GM21360 (cell line): Measurements from ENCODE around the gene KHSRP.
A peak's percentile ranks its signal among the peaks of the same experiment; 100 is the strongest.

Source experiments
- ATAC-seq: cut with Tn5 transposase; IDR thresholded peaks from one replicate; pipeline ENCODE4 v1.9.1; 2021; ENCODE audit warnings: mild to moderate bottlenecking, moderate library complexity; ENCODE audit not compliant: unreplicated experiment

KHSRP gene

GRCh38 chr19:6393074-6393982 is 31.3 kb downstream of the KHSRP start, which contains the start of gene GTF2F1:
Gene GTF2F1, minus strand, starts transcription at chr19:6393164. Its CDS starts 169 bp downstream, at chr19:6392995.
- ATAC-seq: peak; percentile 68

GRCh38 chr19:6392221-6393073 is 32.2 kb downstream of the KHSRP start:
- ATAC-seq: no peak

DNA sequence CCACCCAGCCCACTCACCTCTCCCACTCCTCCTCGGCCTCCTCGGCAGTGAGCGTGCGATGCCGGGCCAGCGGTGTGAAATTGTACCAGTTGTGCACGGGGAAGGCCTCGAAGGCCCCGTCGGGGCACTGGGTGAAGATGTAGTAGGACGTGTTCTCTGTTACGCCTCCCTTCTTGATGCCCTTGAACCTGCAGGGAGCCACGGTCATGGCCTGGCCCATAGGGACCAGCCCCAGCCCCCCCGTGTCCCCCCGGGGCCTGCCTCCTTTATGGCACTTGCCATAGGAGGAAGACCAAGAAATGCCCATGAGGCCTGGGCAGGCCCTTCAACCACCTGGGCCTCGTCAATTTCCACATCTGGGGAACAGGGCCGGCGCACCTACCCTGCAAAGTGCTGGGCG is 37.2 kb downstream of the KHSRP start:
- no peak for ATAC-seq

- no peak for ATAC-seq
Observed at GRCh38 chr19:6384381-6384780, 40.2 kb downstream of the KHSRP start.

GRCh38 chr19:6383188-6383587 is 41.4 kb downstream of the KHSRP start:
- no peak for ATAC-seq

DNA sequence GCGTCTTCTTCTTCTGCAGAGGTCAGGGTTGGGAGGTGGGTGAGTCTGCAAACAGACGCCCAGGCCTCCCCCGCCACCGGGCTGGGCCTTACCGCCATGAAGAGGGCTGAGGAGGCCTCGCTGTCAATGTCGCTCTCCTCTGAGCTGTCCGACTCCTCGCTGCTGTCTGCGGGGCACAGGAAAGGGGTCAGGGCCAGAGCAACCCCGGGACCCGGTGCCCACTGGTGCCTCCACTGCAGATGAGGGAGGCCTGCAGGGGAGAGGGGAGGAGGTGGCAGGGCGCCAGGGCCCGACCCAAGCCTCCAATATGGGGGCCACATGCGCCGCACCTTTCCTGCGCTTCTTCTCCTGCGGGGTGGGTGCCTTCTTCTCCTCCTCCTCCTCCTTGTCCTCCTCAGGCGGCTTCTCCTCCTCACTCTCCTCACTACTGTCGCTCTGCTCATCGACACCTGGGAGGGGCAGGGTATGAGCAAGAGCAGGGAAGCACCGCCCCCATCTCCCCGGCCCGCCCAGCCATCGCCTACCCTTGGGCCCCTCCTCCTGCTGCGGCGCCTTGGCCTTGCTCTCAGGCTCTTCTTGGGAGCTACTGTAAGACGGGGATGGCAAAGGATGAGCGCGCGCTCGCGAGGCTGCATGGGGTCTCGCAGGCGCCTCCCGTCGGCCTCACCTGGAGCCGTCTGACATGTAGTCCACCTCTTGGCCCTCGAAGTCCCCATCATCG is 43.4 kb downstream of the KHSRP start:
- ATAC-seq: no peak

- ATAC-seq: no peak
Observed at GRCh38 chr19:6379744-6380143, 44.9 kb downstream of the KHSRP start.

- ATAC-seq: no peak
Observed at GRCh38 chr19:6378486-6378885, 46.1 kb downstream of the KHSRP start.

- ATAC-seq: no peak
Observed at GRCh38 chr19:6378041-6378440, 46.6 kb downstream of the KHSRP start.

- ATAC-seq: no peak
Observed at GRCh38 chr19:6376512-6377190, 48.0 kb downstream of the KHSRP start.

DNA sequence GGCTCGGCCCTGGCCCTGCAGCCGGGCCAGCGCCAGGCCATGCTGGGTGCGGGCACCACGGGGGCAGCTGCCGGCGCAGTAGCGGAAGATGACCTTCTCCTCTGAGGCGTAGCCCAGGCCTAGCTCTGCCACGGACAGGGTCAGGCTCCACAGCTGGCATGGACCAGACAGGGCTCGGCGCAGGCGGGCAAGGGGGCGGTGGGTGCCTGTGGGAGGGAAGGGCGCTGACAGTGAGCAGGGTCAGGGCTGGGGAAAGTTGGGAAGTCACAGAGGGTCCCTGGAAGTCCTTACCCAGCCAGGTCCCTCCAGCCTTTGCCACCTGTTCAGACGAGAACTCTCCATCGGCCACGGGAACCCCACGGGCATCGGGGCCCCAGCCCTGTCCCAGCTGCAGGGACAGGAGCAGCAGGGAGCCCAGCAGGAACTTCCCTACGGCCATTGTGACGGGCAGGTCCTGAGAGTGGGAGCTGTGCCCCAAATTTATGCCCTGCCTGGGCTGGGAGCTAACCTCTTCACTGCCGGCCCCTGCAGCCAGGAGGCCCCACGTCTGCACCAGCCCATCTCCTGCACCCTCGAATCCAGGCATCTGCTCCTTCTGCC is 49.1 kb downstream of the KHSRP start, which contains the start of gene PSPN:
Gene PSPN (minus strand): TSS at position 523 of the 600 bp plus-strand sequence. CDS start 84 bp downstream, at position 439.
- no peak for ATAC-seq

DNA sequence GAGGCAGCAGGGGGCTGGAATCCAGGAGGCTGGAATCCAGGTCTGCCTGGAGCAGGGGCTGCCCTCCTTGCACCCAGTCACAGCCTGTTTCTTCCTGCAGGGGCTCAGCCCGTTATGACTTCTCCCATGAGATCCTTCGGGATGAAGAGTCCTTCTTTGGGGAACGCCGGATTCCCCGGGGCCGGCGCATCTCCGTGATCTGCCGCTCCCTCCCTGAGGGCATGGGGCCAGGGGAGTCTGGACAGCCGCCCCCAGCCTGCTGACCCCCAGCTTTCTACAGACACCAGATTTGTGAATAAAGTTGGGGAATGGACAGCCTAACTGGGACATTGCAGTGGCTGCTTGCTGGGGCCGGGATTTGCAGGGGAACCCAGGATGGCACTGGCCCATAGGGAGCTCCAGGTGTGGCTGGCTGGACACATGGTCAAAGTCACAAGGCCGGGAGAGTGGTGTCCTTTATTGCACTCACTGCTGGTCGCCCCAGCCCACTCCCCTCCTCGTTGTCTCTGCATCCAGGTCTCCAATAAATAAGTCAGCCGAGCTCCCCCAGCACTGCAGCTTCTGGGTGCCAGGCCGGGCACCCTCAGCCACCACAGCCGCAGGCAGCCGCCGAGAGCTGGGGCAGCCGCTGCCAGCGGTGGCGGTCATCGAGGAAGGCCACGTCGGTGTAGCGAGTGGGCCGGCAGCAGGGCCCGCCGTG is 49.8 kb downstream of the KHSRP start:
- no peak for ATAC-seq

GRCh38 chr19:6374161-6374709 is 50.4 kb downstream of the KHSRP start:
- ATAC-seq: no peak

DNA sequence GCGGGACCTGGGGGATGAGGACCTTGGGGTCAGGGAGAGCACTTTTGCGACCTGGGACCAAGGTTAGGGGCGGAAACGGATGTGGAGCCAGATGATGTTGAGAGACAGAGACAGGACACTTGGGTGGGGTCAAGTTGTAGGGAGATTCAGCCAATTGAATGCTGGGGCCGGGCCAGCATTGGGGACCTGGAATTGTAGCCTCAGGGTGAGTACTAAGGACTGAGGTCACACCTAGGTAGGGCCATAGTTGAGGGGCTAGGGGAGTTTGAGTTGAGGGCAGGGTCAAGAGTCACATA is 50.9 kb downstream of the KHSRP start:
- ATAC-seq: no peak

DNA sequence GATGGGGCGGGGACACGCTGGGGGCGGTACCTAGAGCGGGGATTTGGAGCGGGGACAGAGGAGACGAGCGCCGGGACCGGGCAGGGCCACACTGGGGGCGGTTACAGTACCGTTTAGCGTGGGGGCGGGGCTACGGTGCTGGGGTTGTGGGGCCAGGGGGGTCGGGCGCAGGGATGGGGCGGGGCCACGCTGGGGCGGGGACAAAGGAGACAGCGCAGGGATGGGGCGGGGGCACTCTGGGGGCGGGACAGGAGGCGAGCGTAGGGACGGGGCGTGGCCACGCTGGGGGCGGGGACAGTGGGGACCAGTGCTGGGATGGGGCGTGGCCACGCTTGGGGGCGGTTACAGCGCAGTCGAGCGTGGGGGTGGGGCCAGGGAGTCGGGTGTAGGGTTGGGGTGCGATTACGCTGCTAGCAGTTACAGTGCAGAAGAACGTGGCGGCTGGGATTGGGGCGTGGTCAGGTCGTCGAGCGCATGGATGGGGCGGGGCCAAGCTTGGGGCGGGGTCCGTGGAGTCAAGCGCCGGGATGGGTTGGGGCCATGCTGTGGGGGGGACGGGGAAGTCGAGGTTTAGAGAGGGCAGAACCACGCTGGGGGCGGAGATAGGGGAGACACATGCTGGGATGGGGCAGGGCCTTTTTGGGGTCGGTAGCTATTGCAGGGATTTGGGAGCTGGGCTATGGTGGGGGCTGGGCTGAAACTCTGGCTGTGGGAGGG is 51.4 kb downstream of the KHSRP start:
- ATAC-seq: peak; percentile 47

DNA sequence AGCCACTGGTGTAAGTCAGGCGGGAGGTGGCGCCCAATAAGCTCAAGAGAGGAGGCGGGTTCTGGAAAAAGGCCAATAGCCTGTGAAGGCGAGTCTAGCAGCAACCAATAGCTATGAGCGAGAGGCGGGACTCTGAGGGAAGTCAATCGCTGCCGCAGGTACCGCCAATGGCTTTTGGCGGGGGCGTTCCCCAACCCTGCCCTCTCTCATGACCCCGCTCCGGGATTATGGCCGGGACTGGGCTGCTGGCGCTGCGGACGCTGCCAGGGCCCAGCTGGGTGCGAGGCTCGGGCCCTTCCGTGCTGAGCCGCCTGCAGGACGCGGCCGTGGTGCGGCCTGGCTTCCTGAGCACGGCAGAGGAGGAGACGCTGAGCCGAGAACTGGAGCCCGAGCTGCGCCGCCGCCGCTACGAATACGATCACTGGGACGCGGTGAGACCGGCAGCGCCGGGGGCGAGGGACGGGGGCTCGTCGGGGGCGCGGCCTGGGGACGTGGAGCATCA is 52.0 kb downstream of the KHSRP start, which contains the start of gene ALKBH7:
Gene ALKBH7 (plus strand): TSS at position 201 of the 502 bp plus-strand sequence. CDS start 27 bp downstream, at position 228.
- ATAC-seq: peak; percentile 69

- no peak for ATAC-seq
Observed at GRCh38 chr19:6364353-6364752, 60.3 kb downstream of the KHSRP start.
